Stimulated activated naive CD4-positive, alpha-beta T cell (primary cell): ENCODE data around the gene PREX1.
"Not testable (repeated sequence)": the region's sequence is repeated elsewhere in the genome, so short reads cannot be mapped to it uniquely, and the experiment has no call there.

Experiments
- DNase-seq, 6 experiments: peaks; one replicate each; lab custom pipeline; 2025; lab: John Stamatoyannopoulos, UW

PREX1 gene

GRCh38 chr20:48603819-48604405, 223.9 kb downstream of the PREX1 start:
- no peak for DNase-seq

DNA sequence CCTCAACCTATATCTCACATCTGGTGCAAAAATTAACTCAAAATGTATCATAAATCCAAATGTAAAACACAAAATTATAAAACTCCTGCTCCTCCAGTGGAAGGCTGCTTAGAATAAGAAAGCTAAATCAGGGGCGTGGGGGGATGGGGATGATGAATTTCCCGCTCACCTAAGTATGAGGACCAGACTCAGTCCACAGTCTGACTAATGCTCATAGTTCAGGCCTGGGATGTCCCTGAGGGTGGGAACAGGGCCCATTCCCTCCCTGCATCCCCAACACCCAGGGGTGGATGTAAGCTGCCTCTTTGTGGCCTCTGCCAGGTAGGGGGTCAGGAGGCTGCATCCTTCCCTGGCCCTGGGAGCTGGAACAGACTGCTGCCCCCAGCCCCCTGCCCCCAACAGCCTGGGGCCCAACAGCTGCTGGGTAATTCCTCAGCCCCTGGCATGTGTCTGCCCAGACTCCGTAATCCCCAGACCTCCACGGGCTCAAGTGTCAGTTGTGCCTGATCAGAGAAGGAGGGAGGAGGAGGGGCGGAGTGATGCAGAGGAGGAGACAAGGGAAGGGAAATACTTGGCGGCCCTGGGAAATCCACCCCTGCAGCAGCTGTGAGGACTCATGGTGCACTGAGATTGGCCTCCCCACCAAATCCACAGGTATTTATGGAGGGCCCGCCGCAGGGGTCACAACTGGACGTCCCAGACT, 224.5 kb downstream of the PREX1 start:
- DNase-seq: no peak

DNA sequence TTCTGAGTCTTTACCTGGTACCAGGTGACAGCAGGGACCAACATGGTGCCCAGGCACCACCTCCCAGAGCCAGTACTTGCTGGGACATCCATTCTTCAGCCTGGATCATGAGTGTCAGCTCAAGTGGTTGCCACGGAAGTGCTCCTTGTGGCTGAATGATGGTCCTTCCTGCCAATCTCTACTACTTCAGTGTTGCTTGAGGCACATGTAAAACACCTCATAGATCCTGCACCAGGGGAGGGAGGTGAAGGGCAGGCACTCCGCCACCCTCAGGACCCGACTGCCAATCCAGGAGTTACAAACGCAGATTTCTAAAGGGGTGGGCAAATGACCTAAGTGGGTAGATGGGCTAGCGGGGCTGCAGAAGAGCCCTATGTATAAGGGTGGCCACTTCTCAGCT, 226.0 kb downstream of the PREX1 start:
- DNase-seq: no peak

DNA sequence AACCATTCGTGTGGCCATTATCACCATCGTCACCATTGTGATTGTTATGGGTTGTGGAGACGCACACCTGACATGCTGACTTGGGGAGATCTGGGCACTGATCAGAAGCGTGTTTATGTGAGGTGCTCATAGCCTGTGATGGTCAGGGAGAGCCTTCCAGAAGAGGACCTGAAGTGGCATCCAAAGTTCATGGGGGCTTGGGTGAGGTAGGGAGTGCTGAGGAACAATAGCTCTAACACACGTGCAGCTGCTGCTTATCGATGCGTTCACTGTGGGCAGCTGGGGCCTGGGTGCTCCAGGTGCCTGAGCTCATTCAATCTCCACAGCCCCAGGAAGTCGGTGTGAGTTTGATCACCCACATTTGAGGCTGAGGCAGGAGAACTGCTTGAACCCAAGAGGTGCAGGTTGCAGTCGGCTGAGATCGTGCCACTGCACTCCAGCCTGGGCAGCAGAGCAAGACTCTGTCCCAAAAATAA, 227.3 kb downstream of the PREX1 start:
- no peak for DNase-seq

GRCh38 chr20:48599748-48600469, 227.9 kb downstream of the PREX1 start:
- DNase-seq: no peak

DNA sequence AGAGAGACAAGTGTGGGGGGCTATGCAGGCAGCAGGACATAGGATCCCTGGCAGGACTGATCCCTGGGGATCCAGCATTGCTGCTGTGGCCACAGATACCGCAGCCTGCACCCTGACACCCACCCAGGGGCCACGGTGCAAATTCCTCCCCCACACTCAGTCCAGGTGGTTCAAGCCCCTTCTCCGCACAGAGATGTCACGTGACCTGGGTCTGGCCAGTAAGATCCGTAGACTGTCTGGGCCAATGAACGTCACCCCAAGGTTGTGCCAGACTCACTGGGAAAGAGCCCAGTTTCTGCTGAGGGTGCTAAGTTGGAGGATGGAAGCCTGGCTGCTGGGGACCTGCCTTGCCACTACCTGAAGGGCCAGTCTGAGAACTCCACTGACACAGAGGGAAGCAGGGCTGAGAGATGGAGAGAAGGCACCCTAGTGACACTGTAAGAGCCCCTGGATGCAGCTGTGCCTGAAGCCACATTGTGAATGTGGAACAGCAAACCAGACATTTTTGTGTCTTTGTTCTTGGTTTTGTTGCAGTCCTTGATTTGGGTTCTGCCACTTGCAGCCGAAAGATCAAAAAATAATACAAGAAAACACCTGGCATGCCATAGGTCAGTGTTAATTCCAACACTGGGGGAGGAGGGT, 228.6 kb downstream of the PREX1 start:
- no peak for DNase-seq

GRCh38 chr20:48598303-48598941, 229.4 kb downstream of the PREX1 start:
- not testable (repeated sequence) for DNase-seq

DNA sequence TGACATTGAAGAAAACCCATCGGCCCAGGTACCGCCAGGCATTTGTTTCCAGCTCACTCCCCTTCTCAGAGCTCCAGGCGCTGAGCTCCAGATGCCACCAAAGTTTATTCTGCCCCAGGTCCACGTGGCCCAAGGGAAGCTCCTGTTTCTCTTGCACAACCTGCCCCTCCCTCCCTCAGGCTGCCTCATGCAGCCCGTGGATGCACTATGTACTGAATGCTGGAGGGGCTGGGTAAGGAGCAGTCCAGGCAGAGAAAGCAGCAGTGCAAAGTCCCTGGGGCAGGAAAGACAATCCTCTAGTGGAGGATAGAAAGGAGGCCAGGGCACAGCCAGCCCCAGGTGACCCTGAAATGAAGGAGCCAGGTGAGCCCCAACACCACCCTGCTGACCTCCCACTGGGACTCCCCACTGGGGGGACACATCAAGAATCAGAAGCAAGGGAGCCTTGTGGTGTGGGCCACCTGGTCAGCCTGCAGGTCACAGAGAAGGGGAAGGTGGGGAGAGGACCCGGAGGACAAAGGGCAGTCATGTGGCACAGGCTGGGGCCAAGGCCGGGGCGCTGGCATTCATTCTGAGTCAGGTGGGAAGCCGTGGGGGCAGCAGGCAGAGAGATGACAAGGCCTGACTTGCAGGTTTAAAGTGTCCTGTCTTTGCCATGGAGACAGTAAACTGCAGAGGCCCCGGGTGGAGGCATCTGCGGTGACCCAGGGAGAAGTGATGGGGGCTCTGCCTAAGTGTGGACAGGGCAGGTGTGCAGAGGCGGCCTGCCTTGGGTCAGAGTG, 230.1 kb downstream of the PREX1 start:
- no peak for DNase-seq

GRCh38 chr20:48596334-48596898, 231.4 kb downstream of the PREX1 start:
- DNase-seq: no peak

DNA sequence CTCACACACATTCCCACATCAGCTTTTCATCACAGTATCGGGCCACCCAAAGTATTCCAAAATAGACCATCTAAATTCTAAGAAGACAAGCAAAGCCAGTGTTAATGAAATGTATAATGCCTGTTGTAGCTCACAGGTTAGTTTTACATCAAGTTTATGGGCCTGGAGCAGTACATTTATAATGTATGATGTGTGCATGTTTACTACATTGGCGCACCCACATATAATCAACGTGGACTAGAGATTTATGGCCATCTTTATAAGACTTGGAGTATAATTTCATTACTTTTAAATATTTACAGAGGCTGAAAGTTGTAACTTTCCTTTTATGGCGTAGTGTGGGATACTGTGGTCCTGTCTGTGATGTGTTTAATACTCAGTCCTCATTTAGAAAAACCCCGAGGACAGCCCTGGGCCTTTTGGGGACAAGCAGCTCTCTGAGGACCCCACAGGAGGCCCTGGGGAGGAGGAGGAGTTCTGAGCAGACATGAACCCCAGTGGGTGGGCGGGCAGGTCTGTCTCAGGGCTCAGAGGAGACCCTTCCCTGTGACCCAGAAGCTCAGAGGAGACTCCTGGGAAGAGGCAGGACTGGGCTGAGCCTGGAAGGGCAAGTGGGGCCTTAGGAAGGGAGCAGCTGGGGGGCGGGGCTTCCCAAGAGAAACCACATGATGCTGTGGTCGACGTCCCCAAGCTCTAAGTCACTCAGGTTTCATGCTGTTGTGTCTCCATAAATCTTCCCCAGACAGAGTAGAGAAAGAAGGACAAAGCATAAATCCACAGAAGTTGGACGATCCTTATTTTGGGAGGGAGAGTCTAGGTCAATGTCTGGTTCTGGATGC, 232.1 kb downstream of the PREX1 start:
- DNase-seq: no peak

GRCh38 chr20:48594533-48594932, 233.3 kb downstream of the PREX1 start:
- DNase-seq: no peak

- DNase-seq: no peak
Observed at GRCh38 chr20:48592107-48592940, 235.5 kb downstream of the PREX1 start.

GRCh38 chr20:48586730-48587129, 241.1 kb downstream of the PREX1 start:
- DNase-seq: no peak

DNA sequence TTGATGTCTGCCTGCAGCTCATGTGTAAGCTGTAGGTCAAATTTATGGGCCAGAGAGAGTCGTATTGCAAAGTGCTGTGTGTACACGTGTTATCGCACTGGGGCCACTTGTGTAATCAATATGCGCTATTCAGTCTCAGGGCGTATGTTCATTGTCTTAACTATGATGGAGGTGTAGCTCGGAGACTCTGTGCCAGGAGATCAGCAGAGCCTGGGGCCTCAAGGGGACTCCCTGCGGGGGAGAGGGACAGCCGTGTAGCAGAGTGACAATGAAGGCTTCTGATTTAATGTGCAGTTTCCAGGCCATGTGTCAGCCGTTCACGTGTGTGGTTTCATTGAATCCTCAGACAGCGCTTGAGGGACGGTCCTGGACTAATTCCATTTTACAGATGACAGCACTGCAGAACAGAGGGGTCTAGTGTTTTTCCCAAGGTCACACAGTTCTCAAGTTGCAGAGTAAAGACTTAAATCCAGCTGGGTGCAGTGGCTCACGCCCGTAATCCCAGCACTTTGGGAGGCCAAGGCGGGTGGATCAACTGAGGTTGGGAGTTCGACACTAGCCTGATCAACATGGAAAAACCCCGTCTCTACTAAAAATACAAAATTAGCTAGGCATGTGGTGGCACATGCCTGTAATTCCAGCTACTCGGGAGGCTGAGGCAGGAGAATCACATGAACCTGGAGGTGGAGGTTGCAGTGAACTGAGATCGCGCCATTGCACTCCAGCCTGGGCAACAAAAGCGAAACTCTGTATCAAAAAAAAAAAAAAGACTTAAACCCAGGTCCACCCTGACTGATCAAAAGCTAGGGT, 242.5 kb downstream of the PREX1 start:
- DNase-seq: no peak

DNA sequence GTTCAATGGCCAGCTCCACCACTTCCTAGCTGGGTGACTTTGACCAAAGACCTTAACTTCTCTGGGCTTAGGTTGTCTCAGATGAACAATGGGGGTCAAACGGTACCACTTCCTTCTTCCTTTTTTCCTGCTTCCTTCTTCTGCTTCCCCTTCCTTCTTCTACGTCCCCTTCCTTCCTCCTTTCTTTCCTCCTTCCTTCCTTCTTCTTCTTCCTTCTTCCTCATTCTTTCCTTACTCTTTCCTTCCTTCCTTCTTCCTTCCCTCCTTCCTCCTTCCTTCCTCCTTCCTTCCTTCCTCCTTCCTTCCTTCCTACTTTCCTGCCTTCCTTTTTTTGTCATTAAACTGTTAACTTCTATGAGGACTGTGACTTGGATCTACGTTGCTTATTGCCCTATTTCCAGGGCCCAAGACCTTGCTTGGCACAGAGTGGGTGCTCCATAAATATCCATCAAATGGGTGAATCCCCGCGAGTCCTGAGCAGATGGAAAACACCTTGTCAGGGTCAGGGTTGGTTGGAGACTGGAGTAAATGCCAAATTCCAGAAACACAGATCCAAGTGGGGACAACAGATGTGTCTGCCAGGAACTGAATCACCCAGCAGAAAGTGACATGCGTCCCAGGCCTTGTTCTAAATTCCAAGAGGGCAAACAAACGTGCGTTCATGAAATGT, 243.3 kb downstream of the PREX1 start:
- no peak for DNase-seq

- DNase-seq: no peak
Observed at GRCh38 chr20:48583801-48584200, 244.0 kb downstream of the PREX1 start.

DNA sequence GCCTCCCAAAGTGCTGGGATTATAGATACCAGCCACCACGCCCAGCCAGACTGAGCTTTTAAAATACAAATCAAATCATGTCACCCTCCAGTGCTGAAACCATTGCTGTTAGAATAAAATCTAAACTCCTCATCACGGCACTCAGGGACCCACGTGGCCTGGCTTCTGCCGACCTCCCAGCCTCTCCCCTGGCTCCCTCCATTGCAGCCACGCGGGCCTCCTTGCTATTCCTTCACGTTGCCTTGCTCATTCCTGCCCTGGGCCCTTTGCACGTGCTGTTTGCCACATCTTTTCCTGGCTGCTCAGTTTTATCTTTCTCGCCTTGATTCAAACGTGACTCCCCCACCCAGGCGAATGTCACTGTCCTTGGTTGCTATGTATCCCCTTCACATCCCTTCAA, 244.6 kb downstream of the PREX1 start:
- no peak for DNase-seq

DNA sequence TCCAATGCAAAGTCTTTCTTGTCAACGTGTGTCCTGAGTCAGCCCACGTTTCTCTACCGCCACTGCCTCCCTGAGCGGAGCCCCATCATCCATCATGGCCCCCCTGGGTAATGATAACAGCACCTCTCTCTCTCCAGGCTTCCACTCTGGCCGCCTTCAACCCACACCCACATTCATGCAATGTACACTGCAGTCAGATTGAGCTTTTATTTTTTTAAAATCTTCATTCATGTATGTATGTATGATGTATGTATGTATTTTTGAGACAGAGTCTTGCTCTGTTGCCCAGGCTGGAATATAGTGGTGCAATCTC, 245.2 kb downstream of the PREX1 start:
- DNase-seq: no peak
